Brain microvascular endothelial cell (primary cell): ENCODE results near the gene TEX9.
"Not testable (repeated sequence)": the region's sequence is repeated elsewhere in the genome, so short reads cannot be mapped to it uniquely, and the experiment has no call there.

Experiments used
- DNase-seq: peaks from one replicate; pipeline ENCODE4 v3.0.0-alpha.2; 2020
- H3K27ac ChIP-seq: fragments of 250-450 bp; sonication (Bioruptor Pico); 2 replicates; pipeline ENCODE4 v1.5.1; 2020; ENCODE audit warnings: mild to moderate bottlenecking, moderate library complexity
- H3K27me3 ChIP-seq: fragments of 250-450 bp; sonication (Bioruptor Pico); replicated peaks from 2 replicates; pipeline ENCODE4 v1.5.1; 2020; ENCODE audit warnings: mild to moderate bottlenecking
- H3K36me3 ChIP-seq: fragments of 250-450 bp; sonication (Bioruptor Pico); replicated peaks from 2 replicates; pipeline ENCODE4 v1.5.1; 2020; ENCODE audit warnings: mild to moderate bottlenecking
- H3K4me3 ChIP-seq: 2 replicates; pipeline ENCODE4 v1.5.1; 2011; ENCODE audit warnings: low read depth, mild to moderate bottlenecking, control low read depth, low read length, moderate library complexity
- in situ Hi-C: cut with HindIII; loops from 2 replicates; pipeline ENCODE4 v1.10.0; 2017; ENCODE audit warnings: low sequenced_read_pairs, low pct_ligation_motif_present
- TF ChIP-seq, protein P1 (sequence below): IDR thresholded peaks from 2 replicates; pipeline ENCODE4 v1.5.1; 2011; ENCODE audit warnings: low read depth, mild to moderate bottlenecking, moderate library complexity, low read length, control low read depth, inconsistent platforms; ENCODE audit errors: missing control alignments

Gene TEX9

DNA sequence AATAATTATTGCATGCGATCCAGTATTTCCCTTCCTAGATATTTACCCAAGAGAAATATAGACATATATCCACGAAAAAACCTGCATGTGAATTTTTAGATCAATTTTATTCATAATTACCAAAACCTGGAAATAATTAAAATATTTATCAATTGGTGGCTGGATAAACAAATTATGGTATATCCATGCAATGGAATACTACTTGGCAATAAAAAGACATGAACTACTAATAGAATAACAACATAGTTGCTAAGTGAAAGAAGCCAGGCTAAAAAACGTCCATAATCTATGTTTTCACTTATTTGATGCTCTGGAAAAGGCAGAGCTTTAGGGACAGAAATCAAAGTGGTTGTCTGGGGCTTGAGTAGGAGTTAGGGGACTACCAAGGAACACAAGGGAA lies 20.7 kb downstream of the TEX9 start:
- no peak for DNase-seq
- TF ChIP-seq, protein P1, sequence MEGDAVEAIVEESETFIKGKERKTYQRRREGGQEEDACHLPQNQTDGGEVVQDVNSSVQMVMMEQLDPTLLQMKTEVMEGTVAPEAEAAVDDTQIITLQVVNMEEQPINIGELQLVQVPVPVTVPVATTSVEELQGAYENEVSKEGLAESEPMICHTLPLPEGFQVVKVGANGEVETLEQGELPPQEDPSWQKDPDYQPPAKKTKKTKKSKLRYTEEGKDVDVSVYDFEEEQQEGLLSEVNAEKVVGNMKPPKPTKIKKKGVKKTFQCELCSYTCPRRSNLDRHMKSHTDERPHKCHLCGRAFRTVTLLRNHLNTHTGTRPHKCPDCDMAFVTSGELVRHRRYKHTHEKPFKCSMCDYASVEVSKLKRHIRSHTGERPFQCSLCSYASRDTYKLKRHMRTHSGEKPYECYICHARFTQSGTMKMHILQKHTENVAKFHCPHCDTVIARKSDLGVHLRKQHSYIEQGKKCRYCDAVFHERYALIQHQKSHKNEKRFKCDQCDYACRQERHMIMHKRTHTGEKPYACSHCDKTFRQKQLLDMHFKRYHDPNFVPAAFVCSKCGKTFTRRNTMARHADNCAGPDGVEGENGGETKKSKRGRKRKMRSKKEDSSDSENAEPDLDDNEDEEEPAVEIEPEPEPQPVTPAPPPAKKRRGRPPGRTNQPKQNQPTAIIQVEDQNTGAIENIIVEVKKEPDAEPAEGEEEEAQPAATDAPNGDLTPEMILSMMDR, result no peak
- no peak overlapping the region for H3K4me3 ChIP-seq
- H3K27me3 ChIP-seq, result no peaks in the 10 kb centered on the region
- H3K36me3 ChIP-seq, result no peaks in the 10 kb centered on the region
- no peak overlapping the region for H3K27ac ChIP-seq
- in situ Hi-C loops, result no loop called here

- DNase-seq, result no peak
- H3K27ac ChIP-seq, result no peak overlapping the region
- TF ChIP-seq, protein P1, result no peak
- H3K36me3 ChIP-seq, result no peaks in the 10 kb centered on the region
- in situ Hi-C loops, result no loop called here
- no peak overlapping the region for H3K4me3 ChIP-seq
- no peaks in the 10 kb centered on the region for H3K27me3 ChIP-seq
These were observed 25.6 kb downstream of the TEX9 start for GRCh38 chr15:56390739-56391267.

DNA sequence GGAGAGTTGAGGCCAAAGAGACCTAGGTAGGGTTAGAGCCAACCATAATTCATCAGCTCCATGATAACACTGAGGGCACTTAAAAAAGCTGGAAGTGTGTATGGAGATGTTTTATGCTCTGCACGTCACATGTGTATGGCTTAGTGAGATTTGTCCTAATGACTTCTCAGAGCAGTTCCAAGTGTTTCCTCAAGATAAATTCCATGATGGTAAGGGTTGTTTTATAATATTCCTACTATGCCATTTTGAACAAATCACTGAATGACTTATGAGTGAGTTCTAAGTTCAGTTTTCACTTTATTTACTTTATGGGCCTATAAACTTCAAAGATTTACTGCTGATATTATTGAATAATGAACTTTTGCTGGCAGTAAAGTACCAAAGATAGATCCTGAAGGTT lies 28.1 kb downstream of the TEX9 start:
- Histone ChIP-seq H3K36me3 (no peaks in the 10 kb centered on the region), H3K27me3 (no peaks in the 10 kb centered on the region), H3K27ac (no peak overlapping the region), H3K4me3 (no peak overlapping the region)
- no peak for DNase-seq
- in situ Hi-C loops, result no loop called here
- TF ChIP-seq, protein P1, result no peak

DNA sequence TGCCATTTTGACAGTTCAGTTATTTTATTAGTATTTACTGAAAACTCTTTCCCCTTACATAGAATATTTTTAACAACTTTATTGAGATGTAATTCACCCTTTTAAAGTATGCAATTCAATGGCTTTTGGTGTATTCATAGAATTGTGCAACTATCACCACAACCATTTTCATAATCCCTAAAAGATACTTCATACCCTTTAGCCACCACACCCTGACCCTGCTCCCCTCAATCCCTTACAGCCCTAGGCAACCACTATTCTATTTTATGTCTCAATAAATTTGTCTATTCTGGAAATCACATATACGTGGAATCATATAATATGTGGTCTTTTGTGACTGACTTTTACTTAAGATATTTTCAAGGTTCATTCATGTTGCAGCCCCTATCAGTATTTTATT lies 29.7 kb downstream of the TEX9 start:
- Histone ChIP-seq H3K4me3 (no peak overlapping the region), H3K27me3 (no peaks in the 10 kb centered on the region), H3K27ac (no peak overlapping the region), H3K36me3 (no peaks in the 10 kb centered on the region)
- TF ChIP-seq, protein P1, result no peak
- in situ Hi-C loops, result no loop called here
- DNase-seq, result no peak

DNA sequence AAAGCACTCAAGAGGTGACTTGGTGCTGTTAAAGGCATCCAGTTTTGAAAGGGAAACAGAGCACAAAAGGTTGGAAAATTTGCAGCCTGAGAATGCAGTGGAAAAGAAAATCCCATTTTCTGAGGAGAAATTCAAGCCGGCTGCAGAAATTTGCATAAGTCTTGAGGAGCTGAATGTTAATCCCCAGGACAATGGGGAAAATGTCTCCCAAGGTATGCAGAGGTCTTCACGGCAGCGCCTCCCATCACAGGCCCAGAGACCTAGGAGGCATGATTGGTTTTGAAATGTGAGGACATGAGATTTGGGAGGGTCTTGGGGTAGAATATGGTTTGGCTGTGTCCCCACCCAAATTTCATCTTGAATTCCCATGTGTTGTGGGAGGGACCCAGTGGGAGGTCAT lies 32.1 kb downstream of the TEX9 start:
- DNase-seq, in situ Hi-C loops, H3K27me3 ChIP-seq, H3K27ac ChIP-seq, H3K36me3 ChIP-seq, H3K4me3 ChIP-seq: not testable (repeated sequence)

DNA sequence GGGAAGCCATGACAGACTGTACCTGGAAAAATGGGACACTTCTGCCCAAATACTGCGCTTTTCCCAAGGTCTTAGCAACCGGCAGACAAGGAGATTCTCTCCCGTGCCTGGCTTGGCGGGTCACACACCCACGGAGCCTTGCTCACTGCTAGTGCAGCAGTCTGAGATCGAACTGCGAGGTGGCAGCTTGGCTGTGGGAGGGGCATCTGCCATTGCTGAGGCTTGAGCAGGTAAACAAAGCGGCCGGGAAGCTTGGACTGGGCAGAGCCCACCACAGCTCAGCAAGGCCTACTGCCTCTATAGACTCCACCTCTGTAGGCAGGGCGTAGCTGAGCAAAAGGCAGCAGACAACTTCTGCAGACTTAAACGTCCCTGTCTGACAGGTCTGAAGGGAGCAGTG lies 34.0 kb downstream of the TEX9 start:
- in situ Hi-C loops, result not testable (repeated sequence)

GRCh38 chr15:56410721-56411120 lies 45.5 kb downstream of the TEX9 start:
- H3K4me3 ChIP-seq, result no peak overlapping the region
- no peaks in the 10 kb centered on the region for H3K27me3 ChIP-seq
- H3K36me3 ChIP-seq, result no peaks in the 10 kb centered on the region
- DNase-seq, result no peak
- in situ Hi-C loops, result no loop called here
- TF ChIP-seq, protein P1, result no peak
- H3K27ac ChIP-seq, result no peak overlapping the region

More for the DNA sequence above, 34.0 kb downstream of the TEX9 start:
- not testable (repeated sequence) for H3K4me3 ChIP-seq, H3K36me3 ChIP-seq, DNase-seq, H3K27ac ChIP-seq, H3K27me3 ChIP-seq
